ENCODE measurements around the gene ZNF22.

ZNF22 gene

GRCh38 chr10:44974082-44974627 is 26.6 kb upstream of the ZNF22 start:
- no peak for DNase-seq (ENCODE audit: extremely low spot score)
- CTCF ChIA-PET = no interaction called here
- POLR2A ChIA-PET = interaction anchor here (1.2 kb wide), 1 partner anchor 13 kb away, joined by 3 read pairs; no protein-coding TSS in a partner anchor
- TF ChIP-seq TARDBP (IDR thresholded peaks at IDR 0.05) (no peak), LEF1 (IDR thresholded peaks at IDR 0.05; ENCODE audit: borderline replicate concordance) (no peak), CTBP1 (IDR thresholded peaks at IDR 0.05; ENCODE audit: borderline replicate concordance) (no peak), BHLHE40 (IDR thresholded peaks at IDR 0.05; ENCODE audit: borderline replicate concordance) (no peak), ARNT (IDR thresholded peaks at IDR 0.05) (no peak), FOXM1 (IDR thresholded peaks at IDR 0.05; ENCODE audit: borderline replicate concordance) (no peak), SUZ12 (IDR thresholded peaks at IDR 0.05) (no peak), FOXA1 (IDR thresholded peaks at IDR 0.05) (no peak), ZNF384 (IDR thresholded peaks at IDR 0.05) (no peak), NFRKB (IDR thresholded peaks at IDR 0.05) (no peak)

- ChIA-PET POLR2A (interaction anchor here (1.2 to 1.4 kb wide), 2 partner anchors 11 to 14 kb away, joined by 3 read pairs; no protein-coding TSS in a partner anchor), CTCF (interaction anchor here (0.5 kb wide), 1 partner anchor 12 kb away, joined by 3 read pairs; no protein-coding TSS in a partner anchor)
Observed at GRCh38 chr10:44974628-44975430, 25.9 kb upstream of the ZNF22 start.

GRCh38 chr10:44975431-44976331 is 25.0 kb upstream of the ZNF22 start:
- no peak for TF ChIP-seq SUZ12 (IDR thresholded peaks at IDR 0.05)
- no peak for TF ChIP-seq BHLHE40 (IDR thresholded peaks at IDR 0.05; ENCODE audit: borderline replicate concordance)
- TF ChIP-seq ELF4 (IDR thresholded peaks at IDR 0.05) = no peak
- no peak for TF ChIP-seq FOXA1 (IDR thresholded peaks at IDR 0.05)
- TF ChIP-seq CTBP1 (IDR thresholded peaks at IDR 0.05; ENCODE audit: borderline replicate concordance) = no peak
- no peak for TF ChIP-seq HDGF (IDR thresholded peaks at IDR 0.05; ENCODE audit: borderline replicate concordance)
- TF ChIP-seq FOXK2 (IDR thresholded peaks at IDR 0.05) = no peak
- TF ChIP-seq ARNT (IDR thresholded peaks at IDR 0.05) = no peak
- TF ChIP-seq NFRKB (IDR thresholded peaks at IDR 0.05) = no peak
- no peak for TF ChIP-seq PKNOX1 (IDR thresholded peaks at IDR 0.05)
- TF ChIP-seq ZNF384 (IDR thresholded peaks at IDR 0.05) = no peak
- no peak for TF ChIP-seq SP1 (IDR thresholded peaks at IDR 0.05)
- no peak for TF ChIP-seq FOXM1 (IDR thresholded peaks at IDR 0.05; ENCODE audit: borderline replicate concordance)
- TF ChIP-seq L3MBTL2 (conservative IDR thresholded peaks at IDR 0.05) = no peak
- TF ChIP-seq LEF1 (IDR thresholded peaks at IDR 0.05; ENCODE audit: borderline replicate concordance) = no peak
- TF ChIP-seq TARDBP (IDR thresholded peaks at IDR 0.05) = no peak
- ChIA-PET POLR2A (interaction anchor here (1.0 to 1.4 kb wide), 2 partner anchors 10 to 12 kb away, joined by 3 to 4 read pairs; no protein-coding TSS in a partner anchor), CTCF (interaction anchor here (0.5 to 1.0 kb wide), 5 partner anchors 9 to 193 kb away, joined by 3 read pairs; partner anchors contain the start of gene RASSF4)
- no peak for DNase-seq (ENCODE audit: extremely low spot score)

More at GRCh38 chr10:44974628-44975430, 25.9 kb upstream of the ZNF22 start:
- peak; percentile 81 for DNase-seq (ENCODE audit: extremely low spot score)
- no peak for TF ChIP-seq ARNT (IDR thresholded peaks at IDR 0.05)
- no peak for TF ChIP-seq ZNF384 (IDR thresholded peaks at IDR 0.05)
- no peak for TF ChIP-seq HDGF (IDR thresholded peaks at IDR 0.05; ENCODE audit: borderline replicate concordance)
- no peak for TF ChIP-seq FOXK2 (IDR thresholded peaks at IDR 0.05)
- no peak for TF ChIP-seq CTBP1 (IDR thresholded peaks at IDR 0.05; ENCODE audit: borderline replicate concordance)
- no peak for TF ChIP-seq SUZ12 (IDR thresholded peaks at IDR 0.05)
- no peak for TF ChIP-seq FOXA1 (IDR thresholded peaks at IDR 0.05)
- no peak for TF ChIP-seq ELF4 (IDR thresholded peaks at IDR 0.05)
- TF ChIP-seq NFRKB (IDR thresholded peaks at IDR 0.05) = no peak
- no peak for TF ChIP-seq FOXM1 (IDR thresholded peaks at IDR 0.05; ENCODE audit: borderline replicate concordance)

GRCh38 chr10:44976352-44977198 is 24.1 kb upstream of the ZNF22 start:
- no peak for DNase-seq (ENCODE audit: extremely low spot score)
- ChIA-PET CTCF (interaction anchor here (0.5 to 1.0 kb wide), 2 partner anchors 10 to 192 kb away, joined by 3 read pairs; no protein-coding TSS in a partner anchor), POLR2A (interaction anchor here (1.0 to 1.4 kb wide), 2 partner anchors 9 to 13 kb away, joined by 3 to 4 read pairs; no protein-coding TSS in a partner anchor)
- TF ChIP-seq HDGF (IDR thresholded peaks at IDR 0.05; ENCODE audit: borderline replicate concordance) (no peak), SP1 (IDR thresholded peaks at IDR 0.05) (no peak), FOXA1 (IDR thresholded peaks at IDR 0.05) (no peak), SUZ12 (IDR thresholded peaks at IDR 0.05) (no peak), PKNOX1 (IDR thresholded peaks at IDR 0.05) (no peak), ELF4 (IDR thresholded peaks at IDR 0.05) (no peak)

Measured in HEK293T (cell line).